Hepatocyte (in vitro differentiated cells): Measurements from ENCODE around the gene AMPD1. TPM values are rescaled to one million over a fixed set of nuclear protein-coding genes. Genes with fewer than 3 reads are reported as not detected.

ENCODE experiments used
- DNase-seq: peaks from one replicate; pipeline ENCODE4 v3.0.0-alpha.2; 2016; ENCODE audit warnings: low spot score
- H2AFZ ChIP-seq: fragments of 200-600 bp; sonication (generic); 2 replicates; pipeline ENCODE4 v1.6.0; 2016; ENCODE audit warnings: antibody characterized with exemption, mild to moderate bottlenecking
- H3K27ac ChIP-seq: fragments of 200-600 bp; sonication (generic); 2 replicates; pipeline ENCODE4 v1.5.1; 2016; ENCODE audit warnings: mild to moderate bottlenecking
- H3K27me3 ChIP-seq: fragments of 200-600 bp; sonication (generic); 2 replicates; pipeline ENCODE4 v1.6.1; 2016
- H3K36me3 ChIP-seq: fragments of 200-600 bp; sonication (generic); replicated peaks from 2 replicates; pipeline ENCODE4 v1.5.1; 2016; ENCODE audit warnings: low read depth; ENCODE audit not compliant: insufficient read depth
- H3K4me1 ChIP-seq: fragments of 200-600 bp; sonication (generic); 2 replicates; pipeline ENCODE4 v1.5.1; 2016; ENCODE audit warnings: mild to moderate bottlenecking, moderate library complexity; ENCODE audit not compliant: insufficient read depth
- H3K4me2 ChIP-seq: fragments of 200-600 bp; sonication (generic); 2 replicates; pipeline ENCODE4 v1.6.0; 2016
- H3K4me3 ChIP-seq: fragments of 200-600 bp; sonication (generic); 2 replicates; pipeline ENCODE4 v1.5.1; 2016; ENCODE audit warnings: mild to moderate bottlenecking
- H3K79me2 ChIP-seq: fragments of 200-600 bp; sonication (generic); 2 replicates; pipeline ENCODE4 v1.6.0; 2017; ENCODE audit warnings: mild to moderate bottlenecking
- H3K9me2 ChIP-seq: fragments of 200-600 bp; sonication (generic); replicated peaks from 2 replicates; pipeline ENCODE4 v1.6.0; 2017; ENCODE audit warnings: mild to moderate bottlenecking; ENCODE audit not compliant: insufficient read depth
- H3K9me3 ChIP-seq: fragments of 200-600 bp; sonication (generic); 2 replicates; pipeline ENCODE4 v1.5.1; 2016; ENCODE audit warnings: low read depth, mild to moderate bottlenecking
- H4K20me1 ChIP-seq: fragments of 200-600 bp; sonication (generic); 2 replicates; pipeline ENCODE4 v1.6.0; 2016; ENCODE audit warnings: mild to moderate bottlenecking; ENCODE audit not compliant: insufficient read depth, poor library complexity, severe bottlenecking
- EZH2 ChIP-seq: fragments of 200-600 bp; sonication (generic); IDR thresholded peaks from 2 replicates; pipeline ENCODE4 v1.6.1; 2016; ENCODE audit warnings: antibody characterized with exemption, mild to moderate bottlenecking, borderline replicate concordance
- EZH2phosphoT487 ChIP-seq: fragments of 200-600 bp; sonication (generic); IDR thresholded peaks from one replicate; pipeline ENCODE4 v1.6.1; 2018; ENCODE audit warnings: antibody characterized with exemption, mild to moderate bottlenecking, low read depth, moderate library complexity; ENCODE audit not compliant: unreplicated experiment, severe bottlenecking
- WGBS: methylation state at CpG from one replicate; pipeline ENCODE4 v1.1.6; 2016; ENCODE audit warnings: low lambda C conversion rate; ENCODE audit errors: missing lambda C conversion rate; 5-methylcytosine and 5-hydroxymethylcytosine counted together
- polyA plus RNA-seq: library from polyadenylated mRNA; unstranded; fragments of >200 nt; fragmentation: Nextera tagmentation; extraction: Ambion mirVana; gene quantifications from 2 replicates; pipeline ENCODE4 v1.2.1, GENCODE V29; 2016
- total RNA-seq: library from RNA; depleted of rRNA; stranded (reverse); fragments of >200 nt; gene quantifications from 2 replicates; pipeline ENCODE4 v1.2.3, GENCODE V29; 2014
- TF ChIP-seq, protein P1 (sequence below): fragments of 200-600 bp; sonication (generic); IDR thresholded peaks from 2 replicates; pipeline ENCODE4 v1.5.1; 2016; ENCODE audit warnings: antibody characterized with exemption, mild to moderate bottlenecking; ENCODE audit not compliant: poor library complexity

Gene AMPD1
- total RNA-seq (not detected in 2 replicates), polyA plus RNA-seq (not detected in 2 replicates)

DNA sequence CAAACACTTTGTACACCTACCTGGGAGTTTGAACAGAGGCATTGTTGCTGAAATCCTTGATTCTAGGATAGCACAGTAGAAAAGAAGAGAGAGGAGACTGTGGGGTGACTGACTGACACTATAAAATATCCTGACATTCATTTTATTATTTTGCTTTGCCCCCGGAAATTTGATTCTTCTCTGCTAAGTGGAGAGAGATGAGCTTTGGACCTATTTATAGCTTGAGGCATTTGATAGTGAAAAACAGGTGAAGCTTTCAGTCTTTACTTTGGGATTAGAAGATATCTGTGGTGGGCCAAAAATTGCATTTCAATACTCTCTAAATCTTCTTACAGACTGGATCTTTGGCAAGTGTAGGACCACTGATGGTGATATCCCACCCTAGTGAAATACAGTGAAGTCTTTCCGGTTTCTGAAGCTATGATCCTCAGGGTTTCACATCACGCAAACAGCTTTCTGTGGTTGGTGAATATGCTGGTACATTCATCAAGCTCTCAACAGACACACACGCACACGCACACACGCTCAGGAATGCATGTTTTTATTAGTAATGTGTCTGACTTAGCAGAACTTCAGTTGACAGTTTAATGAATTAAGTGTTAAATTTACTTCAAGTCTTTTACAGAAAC, at the start of gene AMPD1:
Gene AMPD1, minus strand, starts transcription at position 117 of the 629 bp plus-strand sequence. Its CDS starts 75 bp downstream, at position 42.
- TF ChIP-seq, protein P1, sequence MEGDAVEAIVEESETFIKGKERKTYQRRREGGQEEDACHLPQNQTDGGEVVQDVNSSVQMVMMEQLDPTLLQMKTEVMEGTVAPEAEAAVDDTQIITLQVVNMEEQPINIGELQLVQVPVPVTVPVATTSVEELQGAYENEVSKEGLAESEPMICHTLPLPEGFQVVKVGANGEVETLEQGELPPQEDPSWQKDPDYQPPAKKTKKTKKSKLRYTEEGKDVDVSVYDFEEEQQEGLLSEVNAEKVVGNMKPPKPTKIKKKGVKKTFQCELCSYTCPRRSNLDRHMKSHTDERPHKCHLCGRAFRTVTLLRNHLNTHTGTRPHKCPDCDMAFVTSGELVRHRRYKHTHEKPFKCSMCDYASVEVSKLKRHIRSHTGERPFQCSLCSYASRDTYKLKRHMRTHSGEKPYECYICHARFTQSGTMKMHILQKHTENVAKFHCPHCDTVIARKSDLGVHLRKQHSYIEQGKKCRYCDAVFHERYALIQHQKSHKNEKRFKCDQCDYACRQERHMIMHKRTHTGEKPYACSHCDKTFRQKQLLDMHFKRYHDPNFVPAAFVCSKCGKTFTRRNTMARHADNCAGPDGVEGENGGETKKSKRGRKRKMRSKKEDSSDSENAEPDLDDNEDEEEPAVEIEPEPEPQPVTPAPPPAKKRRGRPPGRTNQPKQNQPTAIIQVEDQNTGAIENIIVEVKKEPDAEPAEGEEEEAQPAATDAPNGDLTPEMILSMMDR, result no peak
- TF ChIP-seq EZH2 (no peak), EZH2phosphoT487 (no peak)
- Histone ChIP-seq H4K20me1 (no peaks in the 10 kb centered on the region), H3K9me3 (no peaks in the 10 kb centered on the region), H3K4me1 (no peaks in the 10 kb centered on the region), H3K4me3 (no peak within 1 kb of the TSS), H3K27ac (no peak within 1 kb of the TSS), H2AFZ (no peak within 1 kb of the TSS), H3K27me3 (no peaks in the 10 kb centered on the region), H3K79me2 (no peaks in the 10 kb centered on the region), H3K36me3 (no peaks in the 10 kb centered on the region), H3K9me2 (no peaks in the 10 kb centered on the region), H3K4me2 (no peak within 1 kb of the TSS)
- WGBS, result 70% methylated on average over 6 of the region's 6 CpGs
- no peak for DNase-seq

- no peak overlapping the region for H3K27ac ChIP-seq
- H2AFZ ChIP-seq, result no peak overlapping the region
- H3K4me3 ChIP-seq, result no peak overlapping the region
- no peaks in the 10 kb centered on the region for H3K9me3 ChIP-seq
- no peaks in the 10 kb centered on the region for H3K9me2 ChIP-seq
- peaks cover 75% of the 10 kb centered on the region for H4K20me1 ChIP-seq
- peaks cover 93% of the 10 kb centered on the region for H3K79me2 ChIP-seq
- no peak for DNase-seq
- H3K4me1 ChIP-seq, result peaks cover 3% of the 10 kb centered on the region
- WGBS, result 94% methylated on average over 11 of the region's 11 CpGs
- no peaks in the 10 kb centered on the region for H3K27me3 ChIP-seq
- H3K36me3 ChIP-seq, result no peaks in the 10 kb centered on the region
- no peak overlapping the region for H3K4me2 ChIP-seq
- TF ChIP-seq EZH2 (no peak), EZH2phosphoT487 (no peak)
- TF ChIP-seq, protein P1, result no peak
Measured at GRCh38 chr1:114741963-114742746, 46.8 kb upstream of the AMPD1 start.

GRCh38 chr1:114740331-114740730, 45.0 kb upstream of the AMPD1 start:
- H2AFZ ChIP-seq, result no peak overlapping the region
- 94% methylated on average over 1 of the region's 1 CpG for WGBS
- H3K4me1 ChIP-seq, result peaks cover 10% of the 10 kb centered on the region
- DNase-seq, result no peak
- no peak overlapping the region for H3K4me3 ChIP-seq
- H3K4me2 ChIP-seq, result no peak overlapping the region
- no peaks in the 10 kb centered on the region for H3K9me3 ChIP-seq
- no peak overlapping the region for H3K27ac ChIP-seq
- H3K27me3 ChIP-seq, result no peaks in the 10 kb centered on the region
- H3K9me2 ChIP-seq, result no peaks in the 10 kb centered on the region
- H3K79me2 ChIP-seq, result peaks cover 93% of the 10 kb centered on the region
- TF ChIP-seq, protein P1, result no peak
- TF ChIP-seq EZH2phosphoT487, result no peak
- TF ChIP-seq EZH2, result no peak
- H4K20me1 ChIP-seq, result peaks cover 57% of the 10 kb centered on the region
- no peaks in the 10 kb centered on the region for H3K36me3 ChIP-seq
